HG03039 (cell line): ENCODE results near the gene ATF7IP2.
"Not testable (repeated sequence)": the region's sequence is repeated elsewhere in the genome, so short reads cannot be mapped to it uniquely, and the experiment has no call there.

Experiments used
- ATAC-seq: cut with Tn5 transposase; IDR thresholded peaks from one replicate; pipeline ENCODE4 v1.9.1; 2021; ENCODE audit warnings: mild to moderate bottlenecking, moderate library complexity; ENCODE audit not compliant: unreplicated experiment

Gene ATF7IP2

DNA sequence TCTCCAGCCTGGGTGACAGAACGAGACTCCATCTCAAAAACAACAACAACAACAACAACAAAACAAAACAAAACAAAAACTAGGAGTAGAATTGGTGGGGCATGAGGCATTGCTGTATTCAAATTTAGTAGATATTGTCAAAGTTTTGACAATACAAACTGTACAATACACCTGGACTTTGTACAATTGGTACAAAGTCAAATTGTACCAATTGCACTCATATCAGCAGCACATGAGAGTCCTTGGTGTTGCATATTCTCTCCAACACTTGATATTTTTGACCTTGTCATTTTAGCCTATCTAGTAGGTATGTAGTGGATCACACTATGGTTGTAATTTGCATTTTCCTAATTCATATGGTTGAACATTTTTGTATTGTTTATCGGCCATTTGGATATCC lies 14.3 kb upstream of the ATF7IP2 start:
- ATAC-seq, result no peak

- ATAC-seq, result no peak
Measured at GRCh38 chr16:10373556-10373955, 12.3 kb upstream of the ATF7IP2 start.

DNA sequence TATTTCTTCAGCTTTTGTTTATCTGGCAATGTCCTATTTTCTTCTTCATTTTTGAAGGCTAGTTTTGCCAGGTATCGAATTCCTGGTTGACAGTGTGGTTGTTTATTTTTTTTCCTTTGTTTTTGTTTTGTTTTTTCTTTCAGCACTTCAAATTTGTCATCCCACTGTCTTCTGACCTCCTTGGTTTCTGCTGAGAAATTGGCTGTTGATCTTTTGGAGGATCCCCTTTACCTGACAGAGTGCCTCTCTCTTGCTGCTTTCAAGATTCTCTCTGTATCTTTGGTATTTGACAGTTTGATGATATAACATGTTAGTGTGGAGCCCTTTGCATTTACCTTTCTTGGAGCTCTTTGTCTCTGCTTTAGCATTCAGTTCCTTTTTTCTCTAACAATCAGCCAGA lies 9.6 kb upstream of the ATF7IP2 start:
- ATAC-seq, result no peak

GRCh38 chr16:10383626-10384025 lies 2.2 kb upstream of the ATF7IP2 start:
- no peak for ATAC-seq

DNA sequence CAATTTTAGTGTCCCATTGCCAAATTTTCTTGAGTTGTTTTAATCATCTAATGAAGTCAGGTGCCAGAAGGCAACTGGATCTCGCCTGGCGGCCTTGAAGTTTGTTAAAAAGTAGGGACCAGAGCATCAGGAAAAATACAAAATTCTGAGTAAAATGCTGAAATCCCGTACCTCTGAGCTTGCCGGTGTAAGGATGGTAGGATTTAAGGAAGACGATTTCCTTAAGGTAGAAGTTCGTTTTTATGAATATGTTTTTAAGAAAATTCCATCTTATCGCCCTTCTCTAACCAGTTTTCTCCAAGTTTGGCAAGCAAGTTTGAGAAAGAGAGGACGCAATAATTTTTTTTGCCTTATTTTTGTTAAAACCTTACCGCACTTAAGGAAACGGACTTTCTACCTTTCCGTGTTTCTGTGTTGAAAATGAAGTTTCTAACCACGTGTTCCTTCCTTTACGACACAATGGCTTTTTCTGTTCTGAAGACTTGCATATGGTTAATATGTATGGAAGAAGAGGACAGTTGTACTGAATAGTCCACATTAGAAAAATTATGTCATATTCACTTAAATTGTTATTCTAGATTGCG lies 748 bp downstream of the ATF7IP2 start:
- no peak for ATAC-seq

DNA sequence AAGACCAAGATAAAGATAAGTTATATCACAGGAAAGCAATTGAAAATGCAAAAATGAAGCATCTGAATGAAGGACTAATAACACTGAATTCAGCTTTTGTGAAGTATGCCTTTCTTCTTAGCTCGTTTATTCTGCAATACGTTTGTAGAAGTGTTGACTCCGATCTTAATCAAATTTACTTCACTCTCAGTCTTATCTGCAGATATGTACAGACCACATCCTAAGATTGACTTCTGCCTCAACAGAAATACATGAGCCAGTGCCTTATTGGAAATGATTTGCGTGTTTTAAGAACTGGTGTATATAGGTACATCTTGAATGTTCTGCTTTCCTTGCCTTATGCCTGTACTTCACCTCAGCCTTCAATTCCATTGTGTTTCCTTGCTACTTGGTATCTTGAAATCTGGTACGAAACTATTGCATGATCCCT lies 1.3 kb downstream of the ATF7IP2 start:
- ATAC-seq, result no peak

DNA sequence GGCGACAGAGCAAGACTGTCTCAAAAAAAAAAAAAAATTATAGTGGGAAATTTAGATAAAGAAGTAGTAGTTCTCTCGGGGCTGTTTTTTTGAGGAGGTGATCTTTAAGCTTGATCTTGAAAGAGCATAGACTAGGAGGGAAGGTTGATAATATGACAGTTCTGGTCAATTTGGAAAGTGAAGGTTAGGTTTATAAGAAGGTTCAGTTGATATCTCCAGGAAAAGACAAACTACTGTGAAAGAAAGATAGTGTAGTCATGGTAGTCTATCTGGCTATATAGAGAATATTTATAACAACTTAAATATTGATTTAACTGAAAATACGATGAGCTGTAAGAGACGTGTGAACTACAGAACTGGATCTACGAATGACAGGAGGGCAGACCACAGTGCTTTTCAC lies 3.1 kb downstream of the ATF7IP2 start:
- no peak for ATAC-seq

DNA sequence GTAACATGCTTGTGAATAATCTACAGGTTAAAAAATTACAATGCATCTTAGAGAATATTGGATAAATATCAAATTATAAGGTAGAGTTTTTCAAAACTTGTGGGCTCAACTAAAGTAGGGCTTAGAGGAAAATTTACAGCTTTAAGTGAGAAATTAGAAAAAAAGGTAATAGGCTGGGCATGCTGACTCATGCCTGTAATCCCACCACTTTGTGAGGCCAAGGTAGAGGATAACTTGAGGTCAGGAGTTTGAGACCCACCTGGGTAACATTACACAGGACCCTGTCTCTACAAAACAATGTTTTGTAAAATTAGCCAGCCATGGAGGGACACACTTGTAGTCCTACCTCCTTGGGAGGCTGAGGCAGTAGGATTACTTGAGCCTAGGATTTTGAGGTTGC lies 4.5 kb downstream of the ATF7IP2 start:
- no peak for ATAC-seq

DNA sequence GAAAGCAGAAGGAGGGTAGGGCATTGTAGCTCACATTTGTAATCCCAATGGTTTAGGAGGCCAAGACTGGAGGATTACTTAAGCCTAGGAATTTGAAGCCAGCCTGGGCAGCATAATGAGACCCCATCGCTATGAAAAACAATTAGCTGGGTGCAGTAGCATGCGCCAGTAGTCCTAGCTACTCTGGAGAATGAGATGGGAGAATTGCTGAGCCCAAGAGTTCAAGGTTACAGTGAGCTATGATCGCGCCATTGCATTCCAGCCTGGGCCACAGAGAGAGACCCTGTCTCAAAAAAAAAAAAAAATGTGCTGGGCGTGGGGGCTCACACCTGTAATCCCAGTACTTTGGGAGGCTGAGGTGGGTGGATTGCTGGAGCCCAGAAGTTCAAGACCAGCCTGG lies 5.0 kb downstream of the ATF7IP2 start:
- ATAC-seq, result no peak

DNA sequence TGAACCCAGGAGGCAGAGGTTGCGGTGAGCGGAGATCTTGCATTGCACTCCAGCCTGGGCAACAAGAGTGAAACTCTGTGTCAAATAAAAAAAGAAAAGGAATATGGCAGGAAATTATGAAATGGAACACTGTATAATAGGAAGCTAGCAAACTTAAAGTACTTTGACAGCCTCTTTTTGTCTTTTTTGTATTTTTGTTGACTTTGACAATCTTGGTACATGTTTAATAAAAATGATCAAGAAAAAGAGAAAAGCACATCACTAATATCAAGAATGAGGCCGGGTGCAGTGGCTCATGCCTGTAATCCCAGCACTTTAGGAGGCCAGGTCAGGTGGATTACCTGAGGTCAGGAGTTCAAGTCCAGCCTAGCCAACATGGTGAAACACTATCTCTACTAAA lies 5.5 kb downstream of the ATF7IP2 start:
- no peak for ATAC-seq

GRCh38 chr16:10402975-10403374 lies 17.1 kb downstream of the ATF7IP2 start:
- ATAC-seq, result no peak

GRCh38 chr16:10405386-10405939 lies 19.6 kb downstream of the ATF7IP2 start:
- ATAC-seq, result no peak

DNA sequence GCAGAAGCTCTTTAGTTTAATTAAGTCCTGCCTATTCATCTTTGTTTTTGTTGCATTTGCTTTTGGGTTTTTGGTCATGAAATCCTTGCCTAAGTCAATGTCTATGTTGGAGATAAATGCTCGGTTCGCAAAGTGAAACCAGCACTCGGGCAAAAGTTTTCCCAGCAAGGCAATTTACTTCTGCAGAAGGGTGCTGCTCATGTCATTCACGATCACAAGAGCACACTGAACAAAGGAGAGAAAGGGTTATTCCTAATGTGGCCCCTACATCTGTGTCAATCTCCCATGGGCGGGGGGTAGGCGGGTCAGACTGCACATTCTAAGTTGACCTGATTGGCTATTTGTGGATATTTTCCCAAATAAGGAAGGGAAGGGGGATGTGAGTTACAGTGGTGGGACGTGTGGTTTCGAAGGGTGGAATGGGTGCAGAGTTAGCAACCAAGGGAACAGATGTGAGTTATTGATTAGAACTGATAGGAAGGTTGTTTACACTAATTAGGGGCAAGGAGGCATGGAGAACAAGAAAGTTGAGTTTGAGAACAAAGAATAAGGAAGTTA lies 23.0 kb downstream of the ATF7IP2 start:
- ATAC-seq, result no peak

DNA sequence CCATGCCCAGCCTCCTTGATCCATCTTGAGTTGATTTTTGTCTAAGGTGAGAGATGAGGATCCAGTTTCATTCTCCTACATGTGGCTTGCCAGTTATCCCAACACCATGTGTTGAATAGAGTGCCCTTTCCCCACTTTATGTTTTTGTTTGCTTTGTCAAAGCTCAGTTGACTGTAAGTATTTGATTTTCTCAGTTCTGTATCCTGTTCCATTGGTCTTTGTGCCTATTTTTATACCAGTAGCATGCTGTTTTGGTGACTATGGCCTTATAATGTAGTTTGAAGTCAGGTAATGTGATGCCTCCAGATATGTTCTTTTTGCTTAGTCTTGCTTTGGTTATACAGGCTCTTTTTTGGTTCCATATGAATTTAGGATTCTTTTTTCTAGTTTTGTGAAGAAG lies 23.9 kb downstream of the ATF7IP2 start:
- not testable (repeated sequence) for ATAC-seq

GRCh38 chr16:10410469-10410868 lies 24.6 kb downstream of the ATF7IP2 start:
- no peak for ATAC-seq

GRCh38 chr16:10412935-10413601 lies 27.2 kb downstream of the ATF7IP2 start:
- ATAC-seq, result no peak

DNA sequence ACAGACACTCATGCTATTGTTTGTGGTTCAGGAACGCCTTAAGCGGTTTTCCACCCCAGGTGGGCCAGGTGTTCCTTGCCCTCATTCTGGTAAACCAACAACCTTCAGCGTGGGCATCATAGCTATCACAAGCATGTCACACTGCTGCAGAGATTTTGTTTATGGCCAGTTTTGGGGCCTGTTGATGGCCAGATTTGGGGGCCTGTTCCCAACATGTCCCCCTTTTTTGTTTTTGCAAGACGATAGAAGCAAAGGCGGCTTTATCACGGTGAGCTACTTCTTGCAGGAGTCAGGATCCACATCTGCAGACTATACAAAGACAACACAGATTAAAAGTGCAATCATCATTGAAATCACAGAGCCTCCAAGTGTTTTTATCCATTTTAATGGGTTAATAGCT lies 32.3 kb downstream of the ATF7IP2 start:
- not testable (repeated sequence) for ATAC-seq

- no peak for ATAC-seq
Measured at GRCh38 chr16:10419701-10420100, 33.8 kb downstream of the ATF7IP2 start.

GRCh38 chr16:10421596-10421995 lies 35.7 kb downstream of the ATF7IP2 start:
- no peak for ATAC-seq

- ATAC-seq, result no peak
Measured at GRCh38 chr16:10428433-10429168, 42.7 kb downstream of the ATF7IP2 start.

GRCh38 chr16:10429299-10429969 lies 43.6 kb downstream of the ATF7IP2 start:
- ATAC-seq, result not testable (repeated sequence)
